Amniotic epithelial cell (primary cell): ENCODE results near the gene BICRA.
"Not testable (repeated sequence)": the region's sequence is repeated elsewhere in the genome, so short reads cannot be mapped to it uniquely, and the experiment has no call there.

Source experiments
- DNase-seq: peaks from one replicate; pipeline ENCODE4 v3.0.0-alpha.2; 2010; ENCODE audit warnings: low read depth

BICRA gene

GRCh38 chr19:47694466-47695273, 85.7 kb downstream of the BICRA start:
- no peak for DNase-seq

GRCh38 chr19:47695533-47696262, 86.8 kb downstream of the BICRA start:
- DNase-seq = no peak

- DNase-seq = no peak
These were observed 87.7 kb downstream of the BICRA start for GRCh38 chr19:47696635-47697034.

GRCh38 chr19:47697863-47698609, 89.1 kb downstream of the BICRA start:
- DNase-seq = peak; percentile 75

- no peak for DNase-seq
These were observed 89.9 kb downstream of the BICRA start for GRCh38 chr19:47698631-47699359.

GRCh38 chr19:47699360-47699917, 90.5 kb downstream of the BICRA start:
- peak; percentile 31 for DNase-seq

GRCh38 chr19:47700934-47701716, 92.2 kb downstream of the BICRA start:
- DNase-seq = no peak

GRCh38 chr19:47701717-47702552, 93.0 kb downstream of the BICRA start:
- DNase-seq = no peak

GRCh38 chr19:47702671-47703070, 93.7 kb downstream of the BICRA start:
- DNase-seq = no peak

GRCh38 chr19:47703301-47703700, 94.4 kb downstream of the BICRA start:
- no peak for DNase-seq

- DNase-seq = peak; percentile 65
These were observed 95.1 kb downstream of the BICRA start for GRCh38 chr19:47704024-47704423.

GRCh38 chr19:47704656-47705055, 95.7 kb downstream of the BICRA start:
- DNase-seq = no peak

- DNase-seq = peak; percentile 67
These were observed 98.4 kb downstream of the BICRA start for GRCh38 chr19:47707135-47707925.

GRCh38 chr19:47711652-47712242, 102.8 kb downstream of the BICRA start:
- no peak for DNase-seq

- peak; percentile 51 for DNase-seq
These were observed 104.4 kb downstream of the BICRA start, which contains the start of gene EHD2 for GRCh38 chr19:47713046-47714021. Gene EHD2 (plus strand): TSS chr19:47713422. CDS start chr19:47716613, 3,191 bp downstream.

- peak; percentile 38 for DNase-seq
These were observed 105.4 kb downstream of the BICRA start for GRCh38 chr19:47714339-47714738.

- not testable (repeated sequence) for DNase-seq
These were observed 105.9 kb downstream of the BICRA start for GRCh38 chr19:47714855-47715254.
